Stimulated activated CD8-positive, alpha-beta memory T cell treated with anti-CD3 and anti-CD28 coated beads, Interleukin-12 subunit alpha, Interleukin-12 subunit beta, amount 100 ng/mL, for 1 hour (primary cell): ENCODE measurements around the gene TGM2.

Source experiments
- DNase-seq: peaks from one replicate; pipeline ENCODE4 v3.0.0-alpha.2; 2020; ENCODE audit warnings: low read depth

Gene TGM2

DNA sequence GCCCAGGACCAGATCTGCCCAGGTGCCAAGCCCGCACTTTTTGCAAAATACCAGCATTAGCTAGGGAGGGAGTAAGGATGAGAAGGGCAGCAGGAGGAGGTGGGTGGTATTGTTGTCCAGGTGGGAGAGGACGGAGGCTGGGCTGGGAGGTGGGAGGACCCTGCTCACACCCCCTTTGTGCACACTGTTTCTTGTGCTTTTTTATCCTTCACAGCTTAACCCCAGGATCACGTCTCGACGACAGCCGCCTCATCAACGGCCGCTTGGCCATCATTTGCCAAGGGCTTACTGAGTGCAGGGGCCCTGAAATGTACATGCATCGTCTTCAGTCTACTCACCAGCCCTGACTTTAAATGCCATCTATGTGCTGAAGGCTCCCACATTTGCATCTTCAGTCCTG, 12.1 kb upstream of the TGM2 start:
- DNase-seq: no peak

DNA sequence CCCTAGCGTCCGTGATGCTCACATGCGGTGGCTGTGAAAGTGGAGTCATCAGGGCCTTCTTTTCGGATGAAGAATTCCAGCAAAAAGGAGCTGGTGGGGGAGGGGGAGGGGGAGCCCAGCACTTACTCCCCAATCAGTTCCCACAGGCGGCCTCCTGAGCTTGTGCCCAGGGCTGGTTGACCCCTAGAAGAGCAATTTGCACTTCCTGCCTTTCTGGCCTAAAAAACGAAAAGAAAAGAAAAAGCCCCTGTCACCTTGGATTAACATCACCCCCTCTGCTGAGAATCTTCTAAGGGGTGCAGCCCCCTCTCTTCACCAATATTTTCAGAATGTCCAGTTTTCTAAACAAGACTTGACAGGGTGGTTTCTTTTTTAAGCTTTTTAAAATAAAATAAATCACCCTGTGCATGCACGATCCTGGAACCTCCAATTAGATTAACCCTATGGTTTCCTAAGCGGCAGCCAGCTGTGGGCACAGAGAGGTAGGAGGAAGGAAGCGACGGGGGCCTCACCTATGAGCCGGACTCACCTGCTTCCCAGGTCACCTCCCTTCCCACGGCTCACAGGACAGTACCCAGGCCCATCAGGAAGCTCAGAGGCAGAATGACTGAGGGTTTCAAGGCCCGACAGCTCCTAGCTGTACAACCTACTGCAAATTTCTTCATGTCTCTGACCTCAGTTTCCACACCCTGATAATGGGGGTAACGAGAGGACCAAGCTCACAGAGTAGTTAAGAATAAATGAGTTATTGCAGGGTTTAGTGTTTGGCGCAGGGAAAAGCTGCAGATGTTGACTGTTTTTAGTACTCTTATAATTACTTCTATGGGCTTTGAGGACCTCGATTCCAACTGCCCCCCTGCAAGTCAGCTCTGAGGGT, 10.5 kb upstream of the TGM2 start:
- DNase-seq: no peak

DNA sequence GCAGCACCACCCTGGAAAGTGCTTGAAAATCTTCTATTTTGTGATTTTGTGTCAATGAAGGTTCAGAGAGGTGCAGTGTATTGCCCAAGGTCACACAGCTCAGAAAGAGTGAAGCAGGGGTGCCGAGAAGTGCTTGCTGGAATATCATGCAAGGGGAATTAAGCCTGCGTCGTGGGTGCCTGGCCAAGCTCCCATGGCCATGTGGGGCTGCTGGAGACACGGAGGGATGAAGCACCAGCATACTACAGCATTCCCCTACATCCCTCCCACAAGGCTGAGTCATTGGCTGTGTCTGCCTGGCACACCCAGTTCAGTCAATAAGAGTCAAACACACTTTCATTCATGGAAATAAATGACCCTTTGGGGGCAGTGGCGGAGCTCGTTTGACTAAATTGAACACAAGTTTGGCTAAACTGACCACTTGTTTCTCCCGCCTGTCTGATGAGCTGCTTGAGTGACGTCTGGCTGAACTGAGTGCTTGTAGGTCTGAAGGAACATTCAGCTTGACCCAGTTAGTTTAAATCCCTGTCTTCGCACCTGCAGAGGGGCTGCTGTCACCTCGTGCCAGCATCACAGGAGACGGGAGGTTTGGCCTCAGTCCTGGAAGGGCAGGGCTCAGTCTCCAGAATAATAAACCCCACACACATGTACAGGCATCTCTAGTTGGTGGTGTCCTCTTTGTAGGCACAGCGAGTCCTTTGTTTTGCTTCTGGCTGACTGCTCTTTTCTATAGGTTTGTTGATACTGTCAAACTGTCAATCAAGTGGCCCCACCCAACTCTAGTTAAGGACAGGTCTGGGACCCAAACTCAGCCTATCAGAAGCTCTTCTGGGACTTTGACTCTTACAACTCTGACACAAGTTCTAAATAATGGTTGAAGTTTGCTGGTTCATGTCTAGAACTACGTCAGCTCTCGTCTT, 8.4 kb upstream of the TGM2 start:
- no peak for DNase-seq

DNA sequence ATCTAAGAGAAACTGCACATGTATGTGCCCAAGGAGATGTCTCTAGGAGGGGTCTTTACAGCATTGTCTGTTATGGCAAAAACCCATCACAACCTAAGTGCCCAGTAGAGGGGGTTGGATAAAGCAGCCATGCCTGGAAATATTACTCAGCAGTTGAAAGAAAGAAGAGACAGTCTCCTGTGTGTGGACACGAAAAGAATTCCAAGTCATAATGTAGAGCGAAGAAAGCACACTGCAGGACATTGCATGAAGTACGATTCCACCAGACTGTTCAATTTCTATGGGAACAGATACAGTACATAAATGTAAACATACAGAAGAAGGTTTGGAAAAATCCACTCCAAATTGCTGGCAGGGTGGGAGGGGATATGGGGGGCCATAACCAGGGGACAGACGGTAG, 7.3 kb upstream of the TGM2 start:
- DNase-seq: no peak

DNA sequence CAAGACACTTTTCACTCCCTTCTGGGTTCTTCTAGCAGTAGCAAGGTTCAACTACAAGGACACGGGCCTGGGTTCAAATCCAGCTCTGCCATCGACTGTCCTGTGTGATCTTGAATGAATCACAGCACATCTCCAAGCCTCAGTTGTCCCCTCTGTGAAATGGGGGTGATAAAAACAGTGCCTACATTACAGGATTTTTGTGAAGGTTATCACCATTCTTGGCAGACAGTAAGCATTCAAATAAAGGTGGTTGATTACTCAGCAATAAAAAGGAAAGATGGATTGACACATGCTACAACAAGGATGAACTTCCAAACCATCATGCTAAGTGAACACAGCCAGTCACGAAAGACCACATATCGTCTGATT, 6.6 kb upstream of the TGM2 start:
- DNase-seq: no peak

DNA sequence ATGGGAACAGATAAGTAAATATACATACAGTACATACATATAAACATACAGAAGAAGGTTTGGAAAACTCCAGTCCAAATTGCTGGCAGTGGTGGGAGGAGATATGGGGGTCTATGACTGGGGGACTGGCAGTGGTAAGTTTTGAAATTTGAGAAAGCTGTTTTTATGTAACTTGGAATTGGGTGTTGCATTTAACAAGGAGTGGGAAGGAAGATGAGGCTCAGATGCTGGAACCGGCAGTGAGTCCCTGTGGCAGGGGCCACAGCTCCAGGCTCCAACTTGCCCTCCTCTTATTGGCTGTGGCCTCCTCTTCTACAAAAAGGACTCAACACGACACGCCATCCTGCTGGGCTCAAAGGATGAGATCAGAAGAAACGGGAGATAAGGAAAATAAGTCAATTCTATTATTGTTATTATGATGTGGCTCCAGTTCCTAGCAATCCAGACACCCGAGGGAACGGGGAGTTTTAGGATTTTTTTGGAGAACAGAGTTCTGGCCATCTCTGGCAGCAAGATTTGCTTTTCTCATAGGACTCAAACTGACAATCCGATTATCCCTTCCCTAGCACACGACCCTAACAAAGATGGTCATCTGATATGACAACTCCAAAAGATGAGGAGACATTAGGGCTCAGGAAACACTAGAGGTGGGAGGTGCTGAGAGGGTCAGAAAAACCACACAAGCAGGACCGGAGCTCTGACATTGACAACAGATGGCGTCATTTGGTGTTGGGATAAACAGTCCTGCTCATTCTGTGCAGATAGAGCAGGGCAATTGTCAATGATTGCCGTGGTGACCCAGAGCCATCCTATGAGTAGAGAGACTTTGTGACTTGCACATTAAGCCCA, 6.0 kb upstream of the TGM2 start:
- DNase-seq: no peak

DNA sequence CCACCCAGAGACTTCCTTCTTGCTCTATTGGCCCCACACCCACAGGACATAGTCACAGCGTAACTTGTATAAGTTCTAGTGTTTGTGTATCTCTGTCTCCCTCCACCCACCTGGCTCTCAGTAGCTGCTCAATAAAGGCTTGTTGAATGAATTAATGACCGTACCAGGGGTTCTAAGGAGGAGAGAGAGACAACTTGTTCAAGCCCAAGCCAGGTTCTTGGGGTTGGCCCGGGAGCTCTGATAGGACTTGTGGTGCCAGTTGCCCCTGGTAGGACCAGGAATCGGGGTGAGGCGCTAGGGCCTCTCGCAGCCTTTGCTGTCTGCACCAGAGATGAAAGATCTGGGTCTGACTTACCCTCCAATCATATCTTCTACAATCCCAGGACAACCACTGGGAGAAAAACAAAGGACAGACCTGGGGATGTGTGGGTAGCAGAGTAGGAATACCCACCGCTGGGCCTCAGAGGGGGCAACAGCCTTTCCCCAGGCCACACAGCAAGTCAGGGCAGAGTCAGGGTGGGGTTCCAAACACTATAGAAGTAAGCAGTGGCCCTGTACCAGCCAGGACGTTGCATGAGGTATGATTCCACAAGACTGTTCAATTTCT, 5.3 kb upstream of the TGM2 start:
- no peak for DNase-seq

DNA sequence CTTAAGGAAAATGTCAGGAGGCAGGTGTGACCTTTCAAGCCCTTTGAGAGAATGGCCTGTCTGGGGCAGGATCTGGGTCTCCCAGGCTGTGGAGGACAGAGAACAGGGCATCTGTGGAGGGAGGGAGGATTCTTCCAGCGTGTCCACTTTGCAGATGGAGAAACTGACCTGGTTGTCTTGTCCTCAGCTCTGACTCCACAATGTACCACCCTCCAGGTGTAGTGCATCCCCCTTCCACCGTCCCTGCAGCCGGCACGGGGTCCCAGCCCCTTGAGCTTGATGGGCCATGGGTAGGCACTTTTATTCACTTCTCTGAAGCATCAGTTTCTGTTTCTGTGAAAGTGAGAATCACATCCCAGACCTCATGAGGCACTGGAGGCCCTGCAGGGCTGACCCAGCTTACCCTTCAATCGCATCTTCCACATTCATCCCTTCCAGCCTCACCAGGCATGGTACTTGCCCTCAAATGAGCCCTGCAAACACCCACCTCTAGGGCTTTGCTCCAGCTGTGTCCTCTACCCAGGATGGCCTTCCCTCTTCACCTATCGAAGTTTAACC, 4.6 kb upstream of the TGM2 start:
- DNase-seq: no peak

DNA sequence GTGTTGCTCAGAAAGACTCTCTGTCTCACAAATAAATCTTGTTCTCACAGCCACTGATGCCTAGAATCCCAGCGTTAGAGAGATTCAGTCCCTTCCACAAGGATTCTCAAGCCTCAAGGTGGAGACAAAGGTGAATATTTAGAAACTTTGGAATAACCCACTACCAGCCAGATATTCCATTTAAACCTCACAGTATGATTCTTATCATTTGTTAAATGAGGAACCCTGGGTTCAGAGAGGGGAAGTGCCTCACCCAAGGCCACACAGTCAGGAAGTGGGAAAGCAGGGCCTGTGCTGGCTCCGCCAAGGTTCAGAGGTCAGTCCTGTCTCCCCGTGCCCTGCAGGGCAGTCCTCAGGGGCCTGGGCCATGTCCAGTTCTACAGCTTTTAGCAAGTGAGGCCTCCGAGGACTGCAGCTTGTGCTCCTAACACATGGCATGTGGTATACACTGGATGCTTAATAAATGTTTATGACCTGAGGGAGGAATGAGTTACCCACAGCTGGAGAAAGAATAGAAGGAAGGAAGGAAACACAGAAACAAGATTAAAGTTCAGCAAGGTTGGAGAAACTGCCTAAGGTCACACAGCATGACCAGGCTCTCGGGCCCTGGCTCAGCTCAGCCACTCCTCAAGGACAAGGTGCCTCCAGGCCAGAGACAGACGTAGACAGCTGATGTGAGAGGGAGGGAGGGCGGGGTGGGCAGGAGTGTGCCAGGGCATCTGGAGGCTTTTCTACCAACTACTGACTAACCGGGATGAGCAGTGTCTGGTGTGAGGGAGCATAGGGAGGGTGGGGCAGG, 3.9 kb upstream of the TGM2 start:
- DNase-seq: no peak

DNA sequence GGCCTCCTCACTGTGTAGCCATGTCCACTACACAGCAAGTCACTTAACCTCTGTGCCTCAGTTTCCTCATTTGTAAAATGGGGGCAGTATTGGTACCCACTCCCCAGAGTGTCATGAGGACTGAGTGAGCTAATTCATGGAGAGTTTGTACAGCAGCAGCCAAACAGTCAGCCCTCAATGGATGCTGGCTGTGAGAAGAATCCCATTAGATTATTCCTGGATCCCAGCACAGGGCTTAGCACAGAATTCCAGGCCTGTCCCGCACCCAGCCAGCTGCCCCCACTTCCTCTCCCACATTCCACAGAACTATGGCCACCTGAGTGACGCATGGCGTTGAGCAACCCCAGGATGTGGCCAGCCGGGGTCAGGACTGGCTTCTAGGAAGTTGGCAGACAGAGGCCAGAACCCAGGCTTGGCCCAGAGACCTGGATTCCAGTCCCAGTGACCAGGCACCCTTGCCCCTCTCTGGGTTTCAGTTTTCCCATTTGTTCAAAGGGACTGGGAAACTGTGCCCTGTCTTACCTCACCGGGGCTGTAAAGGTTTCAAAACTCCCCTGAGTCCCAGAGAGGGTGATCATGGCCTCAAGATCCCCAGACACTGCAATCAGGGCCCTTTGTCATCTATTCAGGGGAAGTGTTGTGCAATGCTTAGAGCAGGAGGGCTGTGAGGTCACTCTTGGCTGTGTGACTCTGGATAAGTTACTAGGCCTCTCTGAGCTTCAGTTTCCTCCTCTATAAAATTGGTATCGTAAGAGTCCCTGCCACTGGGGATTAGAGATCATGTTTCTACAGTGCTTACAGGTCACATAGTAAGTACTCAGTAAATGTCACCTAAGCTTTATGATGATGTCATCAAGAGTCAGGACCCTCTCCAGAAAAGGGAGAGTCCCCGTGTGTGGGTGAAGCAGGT, 3.0 kb upstream of the TGM2 start:
- no peak for DNase-seq

DNA sequence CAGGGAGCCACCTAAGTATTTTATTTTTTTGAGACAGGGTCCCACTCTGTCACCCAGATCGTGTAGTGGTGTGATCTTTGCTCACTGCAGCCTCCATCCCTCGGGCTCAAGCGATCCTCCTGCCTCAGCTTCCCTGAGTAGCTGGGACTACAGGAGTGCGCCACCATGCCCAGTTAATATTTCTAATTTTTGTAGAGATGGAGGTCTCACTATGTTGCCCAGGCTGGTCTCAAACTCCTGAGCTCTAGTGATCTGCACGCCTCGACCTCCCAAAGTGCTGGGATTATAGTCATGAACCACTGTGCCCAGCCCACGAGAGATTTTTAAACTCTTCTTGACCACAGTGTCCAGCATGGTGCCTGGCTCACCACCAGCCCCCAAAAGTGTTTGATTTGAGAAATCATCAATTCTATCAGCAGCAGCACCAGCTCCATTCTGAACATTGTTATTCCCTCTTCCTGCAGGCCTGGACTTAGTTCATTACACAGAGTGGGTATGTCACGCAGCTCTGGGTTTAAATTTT, 2.3 kb upstream of the TGM2 start:
- no peak for DNase-seq

DNA sequence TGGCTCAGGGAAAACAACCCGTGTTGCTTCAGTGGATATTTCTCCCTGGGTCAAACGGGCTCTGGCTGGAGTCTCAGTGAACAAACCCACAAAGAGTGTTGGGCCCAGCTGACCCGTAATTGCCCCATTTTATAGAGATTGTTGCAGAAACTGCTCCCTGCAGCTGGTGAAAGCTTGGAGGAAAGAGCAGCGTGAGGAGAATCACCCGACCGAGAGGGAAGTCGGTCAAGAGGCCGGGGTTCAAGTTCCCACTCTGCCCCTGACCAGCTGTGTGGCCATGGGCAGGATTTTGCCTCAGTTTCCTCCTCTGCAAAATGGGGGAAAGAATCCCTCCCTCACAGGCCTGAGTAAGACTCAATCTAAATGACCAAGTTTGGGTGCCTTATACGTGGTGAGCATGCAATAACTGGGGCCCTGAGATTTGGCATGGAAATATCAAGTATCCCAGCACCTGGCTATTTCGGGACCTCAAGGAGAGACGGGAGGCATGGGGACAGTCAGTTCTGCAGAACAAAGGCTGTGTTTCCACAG, 1.7 kb upstream of the TGM2 start:
- no peak for DNase-seq

DNA sequence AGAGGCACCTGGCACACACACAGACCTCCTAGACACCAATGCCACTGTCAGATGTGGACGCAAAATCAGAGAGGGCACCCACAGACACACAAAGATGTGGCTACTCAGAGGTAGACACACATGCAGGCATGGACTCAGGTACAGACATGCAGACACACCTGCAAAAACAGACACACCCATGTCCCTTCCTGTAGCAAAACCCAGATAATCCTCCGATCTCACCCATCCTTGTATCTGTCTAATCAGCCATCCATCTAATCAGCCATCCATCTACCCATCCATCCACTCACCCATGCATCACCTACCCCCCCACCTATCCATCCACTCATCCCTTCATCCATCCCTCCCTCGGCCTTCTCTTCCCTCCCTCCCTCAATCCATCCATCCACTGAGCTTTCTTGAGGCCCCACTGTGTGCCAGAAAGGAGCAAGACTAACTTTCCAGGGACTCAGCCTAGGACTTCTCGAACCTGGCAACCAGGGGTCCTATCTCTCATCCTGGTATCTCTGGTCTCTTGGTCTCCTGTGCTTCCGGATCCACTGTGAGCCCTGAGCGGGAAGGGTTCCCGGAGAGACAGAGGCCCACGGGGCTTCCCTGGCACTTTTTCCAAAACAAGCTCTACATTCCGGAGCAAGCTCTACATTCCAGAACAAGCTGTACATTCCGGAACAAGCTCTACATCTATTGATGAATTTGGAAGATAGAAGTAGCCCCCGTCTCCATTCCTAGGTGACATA, 1.1 kb upstream of the TGM2 start:
- no peak for DNase-seq

DNA sequence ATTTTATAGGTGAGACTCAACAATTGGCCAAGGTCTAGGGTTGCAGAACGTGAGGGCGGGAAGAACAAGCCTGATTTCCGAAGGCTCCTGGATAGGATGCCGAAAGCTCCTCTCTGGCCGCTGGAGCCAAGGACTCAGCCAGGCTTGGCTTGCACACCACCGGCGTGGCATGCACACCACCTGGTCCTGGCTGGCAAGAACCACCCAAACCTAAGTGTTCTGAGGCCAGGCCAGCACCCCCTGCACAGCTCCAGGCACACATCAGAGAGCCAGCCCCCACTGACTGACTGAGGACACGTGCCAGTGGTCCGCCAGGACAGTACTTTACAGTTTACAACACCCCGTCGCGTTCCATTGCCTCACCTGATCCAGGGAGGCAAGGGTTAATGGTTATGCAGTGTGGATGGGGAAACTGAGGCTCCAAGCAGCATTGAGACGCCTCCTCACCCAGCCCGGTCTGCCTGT, 414 bp downstream of the TGM2 start:
- DNase-seq: no peak

DNA sequence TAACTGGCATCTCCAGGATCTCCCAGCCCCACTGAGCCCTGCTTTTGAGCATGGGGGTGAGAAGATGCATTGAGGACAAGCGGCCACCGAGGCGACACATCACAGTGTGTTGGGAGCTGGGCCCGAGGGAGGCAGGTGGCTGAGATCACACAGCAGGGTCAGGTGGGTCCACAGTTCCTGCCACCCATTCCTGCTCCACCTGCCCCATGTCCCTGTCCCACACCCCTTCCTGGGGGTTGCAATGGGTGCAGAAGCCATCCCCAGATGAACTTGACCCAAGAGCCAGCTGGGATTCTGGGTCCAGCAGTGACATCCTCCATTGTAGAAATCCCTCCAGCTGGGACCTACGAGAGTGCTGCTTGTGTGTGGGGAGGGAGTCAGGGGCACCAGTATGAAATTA, 1.0 kb downstream of the TGM2 start:
- no peak for DNase-seq

DNA sequence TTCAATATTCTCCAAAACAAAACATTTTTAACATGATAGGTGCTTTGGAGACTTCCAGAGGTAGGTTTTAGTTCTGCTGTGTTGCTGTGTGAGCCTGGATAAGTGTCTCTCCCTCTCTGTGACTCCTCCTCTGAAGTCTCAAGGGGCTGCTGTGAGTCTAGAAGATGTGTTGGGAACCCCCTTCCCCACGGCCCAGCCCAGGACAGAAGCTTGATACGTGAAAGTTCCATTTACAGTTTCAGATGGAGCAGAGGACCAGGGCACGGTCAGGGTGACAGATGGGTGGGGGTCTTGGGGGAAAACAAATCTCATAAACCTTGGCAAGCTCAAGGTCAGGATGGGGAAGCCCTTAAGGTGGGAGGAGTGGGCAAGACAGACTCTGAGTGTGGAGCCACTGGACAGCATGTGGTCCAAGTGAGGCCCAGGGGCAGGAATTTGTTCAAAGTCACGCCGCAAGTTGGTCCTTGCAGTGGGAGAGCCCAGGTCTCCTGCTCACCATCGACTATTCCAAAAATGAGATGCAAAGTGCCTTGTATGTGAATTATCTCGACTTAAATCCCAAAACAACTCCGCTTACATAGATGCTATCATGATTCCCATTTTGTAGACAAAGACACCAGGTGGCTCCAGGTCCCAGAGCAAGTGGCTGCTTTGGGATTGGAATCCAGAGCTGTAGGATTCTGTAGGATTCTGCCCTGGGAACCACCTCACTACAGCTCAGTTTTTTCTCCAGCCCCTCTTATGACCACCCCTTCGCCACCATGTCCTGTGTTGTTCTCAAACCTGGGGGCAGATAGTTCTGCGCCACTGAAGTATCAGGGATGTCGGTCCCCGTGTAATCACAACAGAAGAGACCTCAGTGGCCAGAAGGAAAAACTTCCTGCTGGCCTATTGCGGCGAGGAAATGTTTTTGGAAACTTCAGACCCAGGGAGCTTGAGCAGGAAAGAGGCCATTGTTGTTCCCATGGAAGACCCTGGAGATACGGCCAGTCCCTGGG, 1.9 kb downstream of the TGM2 start:
- no peak for DNase-seq

DNA sequence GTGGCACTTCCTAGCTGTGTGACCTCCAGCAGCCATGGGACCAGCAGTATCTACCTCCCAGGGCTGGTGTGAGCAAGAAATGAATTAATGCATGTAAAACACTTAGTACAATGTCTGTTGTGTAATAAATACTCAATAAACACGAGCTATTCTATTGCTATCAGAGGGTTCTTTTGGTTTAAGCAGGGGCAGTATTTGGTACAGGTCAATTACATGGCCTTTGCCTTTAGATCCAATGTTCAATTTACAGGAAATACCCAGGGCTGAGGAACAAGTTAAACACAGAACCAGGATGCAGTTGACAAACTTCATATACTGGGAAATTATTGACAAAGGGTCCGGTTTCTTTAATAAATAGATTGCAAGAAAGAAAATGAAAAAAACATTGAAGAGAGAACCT, 2.9 kb downstream of the TGM2 start:
- no peak for DNase-seq
